Immature natural killer cell (primary cell): ENCODE data around the gene DGUOK. TPM values are rescaled to one million over a fixed set of nuclear protein-coding genes. Genes with fewer than 3 reads are reported as not detected.
A peak's percentile ranks its signal among the peaks of the same experiment; 100 is the strongest.

ENCODE experiments used
- DNase-seq, 3 donors: peaks; one replicate each; pipeline ENCODE4 v3.0.0; 2022; ENCODE audit warnings: mixed read lengths in 1 of 3
- H3K27ac Mint-ChIP-seq, 6 donors: one replicate each; pipeline ENCODE4 v1.8.0; 2020; ENCODE audit warnings: mixed read lengths in 6 of 6, mild to moderate bottlenecking in 5 of 6, inconsistent platforms in 4 of 6, moderate library complexity in 3 of 6
- H3K27me3 Mint-ChIP-seq, 3 donors: one replicate each; pipeline ENCODE4 v1.8.0; 2020 to 2021; ENCODE audit warnings: low read depth in 3 of 3, mild to moderate bottlenecking in 3 of 3, mixed read lengths in 3 of 3, moderate library complexity in 3 of 3, inconsistent platforms in 1 of 3
- H3K36me3 Mint-ChIP-seq, 3 donors: one replicate each; pipeline ENCODE4 v1.8.0; 2020; ENCODE audit warnings: mixed read lengths in 3 of 3, inconsistent platforms in 2 of 3, mild to moderate bottlenecking in 2 of 3
- H3K4me1 Mint-ChIP-seq, 2 donors: one replicate each; pipeline ENCODE4 v1.8.0; 2020; ENCODE audit warnings: inconsistent platforms in 2 of 2, mild to moderate bottlenecking in 2 of 2, mixed read lengths in 2 of 2, moderate library complexity in 1 of 2
- H3K4me3 Mint-ChIP-seq, 5 donors: one replicate each; pipeline ENCODE4 v1.8.0; 2020; ENCODE audit warnings: mild to moderate bottlenecking in 5 of 5, mixed read lengths in 5 of 5, inconsistent platforms in 3 of 5, moderate library complexity in 3 of 5
- H3K9me3 Mint-ChIP-seq, 6 donors: one replicate each; pipeline ENCODE4 v1.8.0; 2020; ENCODE audit warnings: mild to moderate bottlenecking in 6 of 6, mixed read lengths in 6 of 6, inconsistent platforms in 4 of 6, moderate library complexity in 3 of 6
- polyA plus RNA-seq, 3 donors: library from polyadenylated mRNA; unstranded; fragments of 300-500 nt; fragmentation: Illumina TruSeq; gene quantifications; one replicate each; pipeline ENCODE4 v1.2.3, GENCODE V29; 2021

DGUOK gene
- polyA plus RNA-seq, 3 donors from 2014 or later: 207 to 245 (median 223) TPM

DNA sequence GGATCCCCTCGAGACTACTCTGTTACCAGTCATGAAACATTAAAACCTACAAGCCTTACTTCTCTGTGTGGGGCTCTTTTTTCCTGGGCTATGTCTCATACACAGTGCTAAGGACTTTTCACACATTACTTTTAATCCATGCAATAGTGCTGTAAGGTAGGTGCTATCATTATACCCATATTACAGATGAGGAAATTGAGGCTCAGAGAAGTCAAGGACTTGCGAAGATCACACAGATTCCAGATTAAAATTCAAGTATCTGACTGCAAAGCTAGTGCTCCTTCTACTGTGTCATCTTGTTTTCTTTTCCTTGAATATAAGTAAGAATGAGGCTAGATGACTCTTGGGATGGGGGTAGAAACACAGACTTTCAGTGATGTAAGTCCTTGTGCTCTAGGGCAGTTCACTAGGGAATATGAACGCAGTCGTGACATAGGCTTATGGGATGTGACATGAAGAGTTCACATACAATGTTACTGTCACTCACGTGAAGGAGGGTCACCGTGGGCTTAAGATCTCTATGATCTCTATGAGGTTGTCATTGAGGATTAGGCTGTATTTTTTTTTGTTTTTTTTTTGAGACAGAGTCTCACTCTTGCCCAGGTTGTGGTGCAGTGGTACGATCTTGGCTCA is 7.0 kb upstream of the DGUOK start:
- Mint-ChIP-seq H3K27ac (no peak overlapping the region), H3K9me3 (no peaks in the 10 kb centered on the region), H3K4me3 (no peak overlapping the region)

DNA sequence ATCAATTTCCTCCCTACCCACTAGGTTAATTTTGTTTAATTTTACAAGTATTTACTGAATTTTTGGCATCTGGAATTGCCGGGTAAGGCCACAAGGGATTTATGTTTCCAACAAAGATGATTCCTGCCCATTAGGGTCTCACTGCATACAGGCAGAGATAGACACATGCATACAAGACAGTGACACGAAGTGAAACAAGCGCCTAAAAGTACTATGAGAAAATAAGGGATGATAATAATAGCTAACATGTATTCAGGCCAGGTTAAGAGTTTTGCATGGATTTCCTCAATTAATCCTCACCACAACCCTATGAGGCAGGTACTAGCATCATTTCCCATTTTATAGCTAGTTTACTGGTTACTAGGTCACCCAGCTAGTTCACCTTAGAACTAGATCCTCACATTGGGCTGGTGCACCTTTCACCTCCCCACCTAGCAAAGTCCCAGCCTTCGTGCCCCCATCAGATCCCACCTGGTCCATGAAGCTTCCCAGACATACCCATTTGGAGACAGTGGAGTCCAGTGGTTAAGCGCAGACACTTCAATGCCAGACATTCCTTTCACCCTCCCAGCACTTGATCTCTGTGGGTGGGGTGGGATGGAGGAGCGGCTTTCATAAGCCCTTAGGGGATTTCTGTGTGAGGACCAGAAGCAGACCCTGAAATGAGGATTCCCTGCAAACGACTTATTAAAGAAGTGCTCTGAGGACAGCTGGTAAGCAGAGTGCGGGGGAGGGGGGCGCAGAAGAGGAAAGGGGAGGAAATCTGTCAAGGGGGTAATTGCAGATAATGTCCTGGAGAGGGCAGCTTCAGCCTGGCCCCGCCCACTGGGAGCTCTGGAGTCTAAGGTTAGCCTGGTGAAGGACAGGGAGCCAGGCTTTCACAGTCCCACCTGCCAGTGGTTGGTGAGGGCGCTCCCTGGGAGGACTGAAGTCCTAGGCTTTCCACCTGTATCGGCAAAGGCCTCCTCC is 5.8 kb upstream of the DGUOK start:
- H3K4me1 Mint-ChIP-seq: peaks cover under 1 to 2% of the 10 kb centered on the region in 2 donors
- peak overlapping the region in 1 of 6 donors; percentile 49 for H3K27ac Mint-ChIP-seq
- no peaks in the 10 kb centered on the region for H3K9me3 Mint-ChIP-seq
- DNase-seq: peak in 1 of 3 donors; percentile 20
- no peak overlapping the region for H3K4me3 Mint-ChIP-seq
- peaks cover 0 to 2% (median 2%) of the 10 kb centered on the region in 3 donors for H3K27me3 Mint-ChIP-seq
- H3K36me3 Mint-ChIP-seq: no peaks in the 10 kb centered on the region

More for the DNA sequence above, 7.0 kb upstream of the DGUOK start:
- Mint-ChIP-seq H3K27me3 (peaks cover 0 to 2% (median 2%) of the 10 kb centered on the region in 3 donors), H3K4me1 (no peaks in the 10 kb centered on the region), H3K36me3 (no peaks in the 10 kb centered on the region)
- DNase-seq: no peak

DNA sequence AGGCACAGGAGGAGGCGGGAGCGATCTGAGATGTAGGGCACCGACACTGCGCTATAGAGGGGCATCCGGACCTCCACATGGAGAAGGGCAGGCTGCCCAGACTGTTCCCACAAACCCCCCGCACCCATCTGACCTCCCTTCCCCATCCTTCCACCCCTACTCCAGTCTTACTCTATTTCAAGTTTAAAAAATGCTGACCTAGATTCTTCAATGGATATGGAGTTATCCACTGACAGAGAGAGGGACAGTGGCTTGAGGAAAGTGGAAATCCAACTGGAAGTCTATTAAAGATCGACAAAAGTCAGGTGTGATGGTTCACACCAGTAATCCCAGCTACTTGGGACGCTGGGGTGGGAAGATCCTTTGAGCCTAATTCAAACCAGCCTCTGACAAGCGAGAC is 5.1 kb upstream of the DGUOK start:
- no peaks in the 10 kb centered on the region for H3K9me3 Mint-ChIP-seq
- no peak for DNase-seq
- H3K27me3 Mint-ChIP-seq: peaks cover 1 to 3% (median 3%) of the 10 kb centered on the region in 3 donors
- peaks cover 7% of the 10 kb centered on the region in 2 donors for H3K4me1 Mint-ChIP-seq
- no peak overlapping the region for H3K4me3 Mint-ChIP-seq
- peaks cover 0 to 2% (median 0%) of the 10 kb centered on the region in 3 donors for H3K36me3 Mint-ChIP-seq
- H3K27ac Mint-ChIP-seq: peak overlapping the region in 3 of 6 donors; percentile 27 to 65 (median 45)

GRCh38 chr2:73922681-73923080 is 4.0 kb upstream of the DGUOK start:
- H3K4me1 Mint-ChIP-seq: peaks cover 14 to 18% of the 10 kb centered on the region in 2 donors
- peaks cover 4 to 7% (median 5%) of the 10 kb centered on the region in 3 donors for H3K27me3 Mint-ChIP-seq
- H3K9me3 Mint-ChIP-seq: no peaks in the 10 kb centered on the region
- peaks cover 0 to 4% (median 0%) of the 10 kb centered on the region in 3 donors for H3K36me3 Mint-ChIP-seq
- H3K27ac Mint-ChIP-seq: peak overlapping the region in 3 of 6 donors; percentile 36 to 71 (median 58)
- H3K4me3 Mint-ChIP-seq: no peak overlapping the region
- DNase-seq: no peak

- Mint-ChIP-seq H3K27me3 (peaks cover 4 to 7% (median 5%) of the 10 kb centered on the region in 3 donors), H3K4me1 (peaks cover 39 to 43% of the 10 kb centered on the region in 2 donors), H3K36me3 (peaks cover 0 to 12% (median 0%) of the 10 kb centered on the region in 3 donors), H3K4me3 (peak overlapping the region in 3 of 5 donors; percentile 17 to 49 (median 30)), H3K9me3 (no peaks in the 10 kb centered on the region), H3K27ac (peak overlapping the region in 3 of 6 donors; percentile 40 to 98 (median 53))
- DNase-seq: no peak
These were observed 1.5 kb upstream of the DGUOK start for GRCh38 chr2:73925033-73925704.

DNA sequence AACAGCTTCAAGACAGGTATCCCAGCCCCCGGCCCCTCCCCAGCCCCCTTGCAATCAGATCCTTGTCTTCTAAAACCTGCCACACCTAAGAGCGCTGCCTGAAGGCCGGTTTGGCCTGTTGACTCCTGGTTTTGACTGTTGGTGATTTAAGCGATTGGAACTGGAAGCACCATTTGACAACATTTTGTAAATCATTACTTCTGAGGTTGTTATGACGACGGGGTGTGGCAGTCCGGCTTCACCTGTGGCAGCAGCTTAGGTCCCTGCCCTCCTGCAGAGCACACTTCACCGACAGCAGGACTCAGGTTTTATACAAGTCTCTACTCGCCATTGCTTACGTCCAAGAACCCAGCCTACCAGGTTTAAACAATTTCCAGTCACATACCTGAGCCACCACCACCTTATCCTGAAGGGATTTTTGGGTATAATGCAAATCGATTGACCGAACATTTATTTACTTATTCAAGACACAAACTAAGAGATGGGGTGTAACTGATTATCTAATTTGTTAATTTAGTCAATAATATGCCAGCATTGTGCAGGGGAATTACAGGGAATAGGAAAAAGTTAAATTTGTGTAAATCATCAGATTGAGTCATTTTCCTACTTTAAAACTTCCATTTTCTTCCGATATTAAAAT is 707 bp upstream of the DGUOK start:
- Mint-ChIP-seq H3K36me3 (peaks cover 0 to 12% (median 0%) of the 10 kb centered on the region in 3 donors), H3K4me1 (peaks cover 42 to 48% of the 10 kb centered on the region in 2 donors)

GRCh38 chr2:73927344-73927743 is 664 bp downstream of the DGUOK start:
- peaks cover 4 to 6% (median 5%) of the 10 kb centered on the region in 3 donors for H3K27me3 Mint-ChIP-seq
- no peak for DNase-seq
- H3K36me3 Mint-ChIP-seq: peaks cover 0 to 17% (median 0%) of the 10 kb centered on the region in 3 donors
- H3K27ac Mint-ChIP-seq: peak overlapping the region; percentile 98 to 99 (median 99)
- H3K9me3 Mint-ChIP-seq: no peaks in the 10 kb centered on the region
- H3K4me3 Mint-ChIP-seq: peak overlapping the region; percentile 83 to 96 (median 90)
- peaks cover 55 to 62% of the 10 kb centered on the region in 2 donors for H3K4me1 Mint-ChIP-seq

More for the DNA sequence above, 707 bp upstream of the DGUOK start:
- Mint-ChIP-seq H3K27me3 (peaks cover 4 to 7% (median 5%) of the 10 kb centered on the region in 3 donors), H3K4me3 (peak overlapping the region; percentile 74 to 96 (median 90)), H3K9me3 (no peaks in the 10 kb centered on the region), H3K27ac (peak overlapping the region; percentile 70 to 99 (median 99))
- DNase-seq: no peak

GRCh38 chr2:73928963-73929347 is 2.3 kb downstream of the DGUOK start:
- Mint-ChIP-seq H3K27ac (peak overlapping the region; percentile 87 to 99 (median 95)), H3K4me1 (peaks cover 69 to 78% of the 10 kb centered on the region in 2 donors), H3K9me3 (no peaks in the 10 kb centered on the region), H3K4me3 (peak overlapping the region in 3 of 5 donors; percentile 8 to 51 (median 46)), H3K27me3 (peaks cover 3 to 8% (median 4%) of the 10 kb centered on the region in 3 donors), H3K36me3 (peaks cover 0 to 17% (median 3%) of the 10 kb centered on the region in 3 donors)
- DNase-seq: no peak

DNA sequence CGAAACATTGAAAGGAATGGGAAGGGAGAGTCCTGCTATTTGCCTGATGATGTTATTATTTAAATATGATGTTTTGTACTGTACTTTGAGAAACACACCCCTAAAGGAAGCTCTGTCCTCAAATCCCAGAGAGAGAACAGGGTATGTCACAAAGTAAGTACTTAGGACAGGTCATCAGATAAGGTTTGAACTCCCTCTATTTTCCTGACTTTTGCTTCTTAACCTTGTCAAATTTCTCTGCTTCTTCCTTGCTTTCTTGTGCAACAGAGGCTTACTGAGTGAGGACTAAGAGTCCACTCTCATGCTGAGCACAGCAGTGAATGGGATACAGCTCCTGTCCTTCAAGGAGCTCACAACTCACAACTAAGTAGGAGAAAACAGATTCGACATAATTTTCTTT is 3.7 kb downstream of the DGUOK start:
- Mint-ChIP-seq H3K4me3 (peak overlapping the region in 1 of 5 donors; percentile 48), H3K4me1 (peaks cover 70 to 85% of the 10 kb centered on the region in 2 donors), H3K27ac (peak overlapping the region; percentile 42 to 99 (median 90))

DNA sequence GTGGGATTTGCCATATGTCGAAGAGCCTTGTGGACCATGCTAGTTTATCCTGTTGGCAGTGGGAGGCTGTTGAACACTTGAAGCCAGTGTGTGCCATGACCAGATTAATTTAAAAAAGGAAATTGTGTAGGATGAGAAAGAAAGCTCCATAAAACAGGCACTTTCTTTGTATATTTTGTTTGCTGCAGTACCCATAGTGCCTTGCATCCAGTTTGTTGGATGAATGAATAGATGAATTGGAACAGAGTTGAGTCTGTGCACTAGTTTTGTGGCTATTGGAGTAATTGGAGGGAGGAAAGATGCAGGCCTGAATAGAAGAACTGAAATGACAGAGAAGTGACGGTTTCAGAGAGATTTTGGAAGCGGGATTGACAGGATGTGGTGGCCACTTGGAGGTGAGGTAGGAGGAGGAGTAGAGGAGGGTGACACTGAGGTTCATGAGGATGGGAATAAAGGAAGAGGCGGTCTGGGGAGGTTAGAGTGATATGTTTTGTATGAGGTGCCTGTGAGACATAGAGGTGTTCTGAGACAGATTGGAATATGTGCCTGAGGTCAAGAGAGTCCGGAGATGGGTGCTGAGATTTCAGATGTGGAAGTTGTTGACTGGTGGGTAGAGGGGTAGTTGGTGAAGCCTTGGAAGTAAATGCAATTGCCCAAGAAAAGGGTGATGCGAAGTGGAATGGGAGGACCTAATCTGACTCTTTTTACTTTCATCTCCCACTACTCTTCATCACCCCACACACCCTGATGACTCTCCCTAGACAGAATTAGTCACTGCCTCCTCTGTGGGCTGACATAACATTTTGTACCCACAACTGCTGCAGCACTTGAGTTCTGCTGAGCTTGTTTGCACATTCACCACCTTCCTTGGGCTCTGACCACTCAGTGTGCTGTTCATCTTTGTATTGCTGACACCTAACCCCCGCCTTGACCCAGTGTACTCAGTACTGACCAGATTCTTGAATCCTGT is 5.1 kb downstream of the DGUOK start:
- H3K27ac Mint-ChIP-seq: peak overlapping the region; percentile 53 to 86 (median 82)
- H3K36me3 Mint-ChIP-seq: peaks cover 3 to 13% (median 3%) of the 10 kb centered on the region in 3 donors
- H3K4me3 Mint-ChIP-seq: peak overlapping the region in 4 of 5 donors; percentile 0 to 74 (median 44)

More for the DNA sequence above, 3.7 kb downstream of the DGUOK start:
- Mint-ChIP-seq H3K27me3 (peaks cover 3 to 8% (median 4%) of the 10 kb centered on the region in 3 donors), H3K9me3 (no peaks in the 10 kb centered on the region), H3K36me3 (peaks cover 0 to 17% (median 3%) of the 10 kb centered on the region in 3 donors)
- DNase-seq: no peak

GRCh38 chr2:73933194-73933593 is 6.5 kb downstream of the DGUOK start:
- peaks cover 73 to 88% of the 10 kb centered on the region in 2 donors for H3K4me1 Mint-ChIP-seq
- DNase-seq: no peak
- no peak overlapping the region for H3K4me3 Mint-ChIP-seq
- peaks cover 0 to 2% (median 0%) of the 10 kb centered on the region in 3 donors for H3K27me3 Mint-ChIP-seq
- H3K36me3 Mint-ChIP-seq: peaks cover 3 to 10% (median 4%) of the 10 kb centered on the region in 3 donors
- H3K9me3 Mint-ChIP-seq: no peaks in the 10 kb centered on the region
- H3K27ac Mint-ChIP-seq: peak overlapping the region; percentile 9 to 84 (median 58)

More for the DNA sequence above, 5.1 kb downstream of the DGUOK start:
- Mint-ChIP-seq H3K27me3 (peaks cover under 1 to 4% (median under 1%) of the 10 kb centered on the region in 3 donors), H3K4me1 (peaks cover 69 to 88% of the 10 kb centered on the region in 2 donors), H3K9me3 (no peaks in the 10 kb centered on the region)
- DNase-seq: peak in 1 of 3 donors; percentile 19

DNA sequence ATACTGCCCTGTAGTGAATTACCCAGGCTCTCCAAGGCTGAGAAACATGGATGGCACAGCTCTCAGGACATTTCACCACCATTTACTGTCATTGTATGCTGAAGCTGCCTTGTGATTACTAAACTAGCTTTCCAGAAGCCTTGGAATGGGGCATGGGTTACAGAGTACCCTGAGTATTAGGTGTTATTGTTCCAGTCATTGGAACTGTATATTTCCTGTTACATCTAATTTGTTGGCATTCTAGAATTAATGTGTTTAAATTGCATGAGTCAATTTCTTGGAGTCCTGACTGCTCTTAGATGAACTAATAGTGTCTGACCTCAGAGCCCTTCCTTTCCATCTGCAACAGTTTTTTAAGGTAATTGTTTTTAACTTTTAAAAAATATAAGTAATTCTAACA is 9.0 kb downstream of the DGUOK start:
- no peaks in the 10 kb centered on the region for H3K9me3 Mint-ChIP-seq
- no peak overlapping the region for H3K4me3 Mint-ChIP-seq
- no peak for DNase-seq
- H3K4me1 Mint-ChIP-seq: peaks cover 75 to 90% of the 10 kb centered on the region in 2 donors
- no peak overlapping the region for H3K27ac Mint-ChIP-seq
- peaks cover 4 to 11% (median 6%) of the 10 kb centered on the region in 3 donors for H3K36me3 Mint-ChIP-seq
- H3K27me3 Mint-ChIP-seq: peaks cover 0 to 2% (median 0%) of the 10 kb centered on the region in 3 donors
